Hindlimb muscle (tissue), 1 donor: ENCODE data around the gene AVPR1A. TPM values are rescaled to one million over a fixed set of nuclear protein-coding genes. Genes with fewer than 3 reads are reported as not detected.

Experiments used
- DNase-seq: peaks from one replicate; pipeline ENCODE4 v3.0.0-alpha.2; 2013
- polyA plus RNA-seq: library from polyadenylated mRNA; unstranded; fragments of 120-200 nt; gene quantifications from one replicate; pipeline ENCODE4 v1.2.1, GENCODE V29; 2013; ENCODE audit not compliant: insufficient read length

Gene AVPR1A
- polyA plus RNA-seq, 1 donor, result 7.6 TPM

DNA sequence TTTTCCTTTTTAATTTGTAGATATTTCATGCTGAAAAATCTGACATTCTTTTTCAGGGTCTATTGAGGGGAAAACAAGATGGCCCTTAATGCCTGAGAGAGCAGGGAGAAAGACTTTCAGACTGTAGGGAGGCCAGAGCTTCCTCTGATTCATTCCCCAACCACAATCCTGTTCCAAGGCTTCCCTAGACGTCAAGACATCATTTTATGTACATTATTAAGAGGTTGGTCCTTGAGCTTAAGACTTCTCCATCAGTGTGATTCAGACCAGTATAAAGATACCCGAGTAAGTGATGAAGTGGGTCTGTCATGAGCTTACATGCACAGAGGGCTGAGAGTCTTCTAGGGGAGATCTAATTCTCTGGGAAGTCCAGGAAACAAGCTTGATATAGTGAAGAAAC lies 57.3 kb downstream of the AVPR1A start:
- DNase-seq, result no peak

DNA sequence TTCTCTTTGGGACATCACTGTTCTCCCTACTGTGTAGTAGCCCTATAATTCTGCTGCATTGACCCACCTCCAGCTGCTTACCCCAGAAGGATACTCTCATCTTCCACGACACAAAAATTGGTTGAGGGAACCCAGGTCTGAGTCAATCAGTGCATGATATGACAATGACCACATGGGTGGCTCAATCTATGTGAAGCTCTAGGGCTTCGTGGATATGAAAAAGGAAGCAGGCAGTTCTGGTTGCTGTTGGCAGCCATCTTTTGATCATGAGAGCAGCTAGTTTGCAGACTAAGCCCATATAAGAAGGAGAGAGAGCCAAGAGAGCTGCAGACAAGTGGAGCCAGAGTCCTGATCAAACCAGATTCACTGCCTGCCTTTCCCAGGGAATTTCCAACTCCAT lies 57.9 kb downstream of the AVPR1A start:
- no peak for DNase-seq

Other genes with a start within 250 kb of the AVPR1A start
- gene PPM1H, start 216.1 kb downstream of the AVPR1A start, polyA plus RNA-seq, result 3.7 TPM